ENCODE measurements around the gene TMEM39A. TPM values are rescaled to one million over a fixed set of nuclear protein-coding genes. Genes with fewer than 3 reads are reported as not detected.

Gene TMEM39A
- total and polyA plus RNA-seq, 2 donors (not counting 3 experiments of a cell fraction or from before 2014, with no cell fraction given), result 44.6 to 56.0 TPM

- Histone ChIP-seq H3K4me3 (replicated peaks in 1 of 3; ENCODE audit: insufficient read depth in 1 of 3, low read depth in 1 of 3, low read length in 3 of 3) (no peak overlapping the region), H3K9ac (replicated peaks; ENCODE audit: extremely low read depth, insufficient read depth, low read length) (no peak overlapping the region), H3K36me3 (ENCODE audit: control insufficient read depth in 2 of 2, extremely low read depth in 1 of 2, insufficient read depth in 2 of 2, low read length in 2 of 2) (peaks cover 30 to 34% of the 10 kb centered on the region in 2 experiments), H3K4me1 (ENCODE audit: control insufficient read depth, extremely low read depth, insufficient read depth, low read length) (peaks cover 16% of the 10 kb centered on the region), H3K27ac (ENCODE audit: insufficient read depth, low read depth, low read length) (peak overlapping the region; percentile 48), H3K4me2 (ENCODE audit: insufficient read depth, low read length) (no peak overlapping the region), H4K20me1 (replicated peaks; ENCODE audit: control insufficient read depth, extremely low read depth, insufficient read depth, low read length) (no peaks in the 10 kb centered on the region), H3K79me2 (ENCODE audit: control insufficient read depth, insufficient read depth, low read length) (no peaks in the 10 kb centered on the region), H3K9me3 (replicated peaks; ENCODE audit: control insufficient read depth, insufficient read depth, low read length) (no peaks in the 10 kb centered on the region), H2AFZ (ENCODE audit: low read depth, low read length) (no peak overlapping the region), H3K27me3 (ENCODE audit: control insufficient read depth in 2 of 2, insufficient read depth in 2 of 2, low read length in 2 of 2) (no peaks in the 10 kb centered on the region), H3K9me1 (replicated peaks; ENCODE audit: control insufficient read depth, extremely low read depth, insufficient read depth, low read length) (no peaks in the 10 kb centered on the region)
- CTCF ChIA-PET, result interaction anchor here (1.5 kb wide), 1 partner anchor 8 kb away, joined by 3 read pairs; no protein-coding TSS in a partner anchor
- intact Hi-C loops (cut with micrococcal nuclease) (loop anchor here (5.0 kb wide), 1 partner anchor 249 kb away; no protein-coding TSS in a partner anchor), dilution Hi-C loops (cut with MboI; ENCODE audit: extremely low pct_ligation_motif_present, low sequenced_read_pairs) (no loop called here)
- BruUV-seq (replicated peaks), result no TSS peak
- no peak for DNase-seq (ENCODE audit: low read depth, low spot score)
- POLR2A ChIA-PET, result no interaction called here
- FAIRE-seq, result no peak
- TF ChIP-seq POLR2AphosphoS5 (IDR thresholded peaks at IDR 0.05; ENCODE audit: insufficient read depth, low read depth, low read length), result no peak
- no peak for TF ChIP-seq POLR2A (IDR thresholded peaks at IDR 0.05; ENCODE audit: low read depth, low read length)
- no peak for TF ChIP-seq GATA2 (IDR thresholded peaks at IDR 0.05; ENCODE audit: insufficient read depth, insufficient read length, low read depth, low read length)
These were observed 29.6 kb downstream of the TMEM39A start for GRCh38 chr3:119433613-119434325.

GRCh38 chr3:119428538-119428937 lies 34.9 kb downstream of the TMEM39A start:
- Histone ChIP-seq H3K4me1 (ENCODE audit: control insufficient read depth, extremely low read depth, insufficient read depth, low read length) (peaks cover 14% of the 10 kb centered on the region), H2AFZ (ENCODE audit: low read depth, low read length) (no peak overlapping the region), H3K9me3 (replicated peaks; ENCODE audit: control insufficient read depth, insufficient read depth, low read length) (no peaks in the 10 kb centered on the region), H3K27ac (ENCODE audit: insufficient read depth, low read depth, low read length) (no peak overlapping the region), H4K20me1 (replicated peaks; ENCODE audit: control insufficient read depth, extremely low read depth, insufficient read depth, low read length) (no peaks in the 10 kb centered on the region), H3K27me3 (ENCODE audit: control insufficient read depth in 2 of 2, insufficient read depth in 2 of 2, low read length in 2 of 2) (no peaks in the 10 kb centered on the region), H3K9me1 (replicated peaks; ENCODE audit: control insufficient read depth, extremely low read depth, insufficient read depth, low read length) (no peaks in the 10 kb centered on the region), H3K36me3 (ENCODE audit: control insufficient read depth in 2 of 2, extremely low read depth in 1 of 2, insufficient read depth in 2 of 2, low read length in 2 of 2) (peaks cover 6 to 10% of the 10 kb centered on the region in 2 experiments), H3K9ac (replicated peaks; ENCODE audit: extremely low read depth, insufficient read depth, low read length) (no peak overlapping the region), H3K4me2 (ENCODE audit: insufficient read depth, low read length) (no peak overlapping the region), H3K4me3 (replicated peaks in 1 of 3; ENCODE audit: insufficient read depth in 1 of 3, low read depth in 1 of 3, low read length in 3 of 3) (no peak overlapping the region), H3K79me2 (ENCODE audit: control insufficient read depth, insufficient read depth, low read length) (no peaks in the 10 kb centered on the region)
- no peak for FAIRE-seq
- TF ChIP-seq MAX (IDR thresholded peaks at IDR 0.05; ENCODE audit: insufficient read depth, insufficient read length), result no peak
- no peak for TF ChIP-seq MYC (IDR thresholded peaks at IDR 0.05; ENCODE audit: low read depth, low read length)
- no peak for TF ChIP-seq POLR2A (IDR thresholded peaks at IDR 0.05; ENCODE audit: low read depth, low read length)
- no peak for TF ChIP-seq EZH2 (IDR thresholded peaks at IDR 0.05; ENCODE audit: borderline replicate concordance, low read depth, low read length, severe bottlenecking)
- TF ChIP-seq JUN (IDR thresholded peaks at IDR 0.05; ENCODE audit: borderline replicate concordance, insufficient read depth, insufficient read length, low read depth), result no peak
- no peak for TF ChIP-seq CTCF (IDR thresholded peaks at IDR 0.05; ENCODE audit: extremely low read depth in 1 of 2, insufficient read depth in 1 of 2, low read depth in 1 of 2, low read length in 2 of 2)
- no peak for TF ChIP-seq POLR2AphosphoS5 (IDR thresholded peaks at IDR 0.05; ENCODE audit: insufficient read depth, low read depth, low read length)
- TF ChIP-seq GATA2 (IDR thresholded peaks at IDR 0.05; ENCODE audit: insufficient read depth, insufficient read length, low read depth, low read length), result no peak
- TF ChIP-seq FOS (IDR thresholded peaks at IDR 0.05; ENCODE audit: borderline replicate concordance, insufficient read depth, low read length), result no peak
- ChIA-PET POLR2A (no interaction called here), CTCF (interaction anchor here (1.1 to 1.3 kb wide), 2 partner anchors 8 to 106 kb away, joined by 3 to 4 read pairs; no protein-coding TSS in a partner anchor)
- dilution Hi-C loops (cut with MboI; ENCODE audit: extremely low pct_ligation_motif_present, low sequenced_read_pairs) (no loop called here), intact Hi-C loops (cut with micrococcal nuclease) (loop anchor here (2.0 kb wide), 1 partner anchor 154 kb away; no protein-coding TSS in a partner anchor)
- no TSS peak for BruUV-seq (replicated peaks)
- no peak for DNase-seq (ENCODE audit: low read depth, low spot score)

All from endothelial cell of umbilical vein (primary cell).